ENCODE results near the gene WDTC1. TPM values are rescaled to one million over a fixed set of nuclear protein-coding genes. Genes with fewer than 3 reads are reported as not detected.

The WDTC1 gene
- total and polyA plus RNA-seq, 9 of the 15 experiments (the other 6 are each of a cell fraction or from before 2014, with no cell fraction given) = 0.18 to 32.3 (median 8.8) TPM

DNA sequence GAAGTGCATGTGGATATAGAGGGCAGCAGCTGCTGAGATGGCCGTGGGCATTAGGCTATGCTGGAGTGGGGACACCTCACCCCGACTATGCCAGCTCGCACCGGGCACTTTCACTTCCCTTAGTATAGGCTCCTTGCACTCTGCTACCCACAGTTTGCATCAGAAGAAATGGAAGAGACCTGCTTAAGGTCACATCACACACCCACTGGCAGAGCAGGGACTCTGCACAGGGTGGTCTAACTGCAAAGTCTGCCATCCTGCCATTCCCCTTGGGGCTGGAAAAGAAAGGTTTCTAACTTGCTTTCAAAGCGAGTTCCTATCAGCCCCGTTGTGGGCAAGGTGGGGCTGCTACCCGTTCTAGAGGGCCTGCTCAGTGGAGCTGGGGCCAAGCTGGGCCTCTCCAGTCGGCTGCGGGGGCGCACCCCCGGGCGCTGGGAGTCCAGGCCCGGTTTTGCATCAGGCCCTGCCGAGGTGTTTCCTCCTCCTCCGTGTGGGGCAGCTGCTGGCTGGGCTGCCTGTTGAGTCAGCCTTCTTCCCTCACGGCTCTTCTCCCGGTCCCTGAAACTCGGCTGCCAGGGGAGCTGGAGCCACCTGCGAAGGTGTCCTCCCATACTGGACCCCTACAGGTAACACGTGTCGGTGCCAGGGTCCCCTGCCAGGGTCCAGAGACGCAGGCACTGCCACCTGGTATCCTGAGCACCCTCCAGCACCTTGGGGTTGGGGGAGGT lies 107.3 kb downstream of the WDTC1 start, which contains the start of gene SYTL1 (continued):
- TF ChIP-seq SFPQ (IDR thresholded peaks at IDR 0.05; ENCODE audit: low read depth, low read length) = no peak
- TF ChIP-seq, protein P1, sequence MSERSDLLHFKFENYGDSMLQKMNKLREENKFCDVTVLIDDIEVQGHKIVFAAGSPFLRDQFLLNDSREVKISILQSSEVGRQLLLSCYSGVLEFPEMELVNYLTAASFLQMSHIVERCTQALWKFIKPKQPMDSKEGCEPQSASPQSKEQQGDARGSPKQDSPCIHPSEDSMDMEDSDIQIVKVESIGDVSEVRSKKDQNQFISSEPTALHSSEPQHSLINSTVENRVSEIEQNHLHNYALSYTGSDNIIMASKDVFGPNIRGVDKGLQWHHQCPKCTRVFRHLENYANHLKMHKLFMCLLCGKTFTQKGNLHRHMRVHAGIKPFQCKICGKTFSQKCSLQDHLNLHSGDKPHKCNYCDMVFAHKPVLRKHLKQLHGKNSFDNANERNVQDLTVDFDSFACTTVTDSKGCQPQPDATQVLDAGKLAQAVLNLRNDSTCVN (CRISPR knock-in tag; IDR thresholded peaks at IDR 0.05) = no peak
- 0 out of 2 replicates have a peak, but pooled peaks have one; percentile 12 for TF ChIP-seq MYC (IDR thresholded peaks at IDR 0.05; ENCODE audit: low read depth, low read length)
- TF ChIP-seq MYC (CRISPR knock-in tag; IDR thresholded peaks at IDR 0.05; ENCODE audit: borderline replicate concordance, low read depth) = 0 out of 2 replicates have a peak, but pooled peaks have one; percentile 13
- no peak for TF ChIP-seq STAG1 (CRISPR knock-in tag; IDR thresholded peaks at IDR 0.05; ENCODE audit: borderline replicate concordance)
- no peak for TF ChIP-seq CLOCK (CRISPR knock-in tag; IDR thresholded peaks at IDR 0.05; ENCODE audit: borderline replicate concordance)
- TF ChIP-seq, protein P2, sequence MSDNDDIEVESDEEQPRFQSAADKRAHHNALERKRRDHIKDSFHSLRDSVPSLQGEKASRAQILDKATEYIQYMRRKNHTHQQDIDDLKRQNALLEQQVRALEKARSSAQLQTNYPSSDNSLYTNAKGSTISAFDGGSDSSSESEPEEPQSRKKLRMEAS (CRISPR knock-in tag; IDR thresholded peaks at IDR 0.05) = peak; percentile 61; the same call in 1 of the 2 replicates
- TF ChIP-seq CCAR2 (IDR thresholded peaks at IDR 0.05; ENCODE audit: low read depth, low read length) = no peak
- TF ChIP-seq ZNF217 (CRISPR knock-in tag; IDR thresholded peaks at IDR 0.05) = no peak
- no peak for TF ChIP-seq SPI1 (IDR thresholded peaks at IDR 0.05; ENCODE audit: borderline replicate concordance, low read depth, low read length)
- TF ChIP-seq, protein P3, sequence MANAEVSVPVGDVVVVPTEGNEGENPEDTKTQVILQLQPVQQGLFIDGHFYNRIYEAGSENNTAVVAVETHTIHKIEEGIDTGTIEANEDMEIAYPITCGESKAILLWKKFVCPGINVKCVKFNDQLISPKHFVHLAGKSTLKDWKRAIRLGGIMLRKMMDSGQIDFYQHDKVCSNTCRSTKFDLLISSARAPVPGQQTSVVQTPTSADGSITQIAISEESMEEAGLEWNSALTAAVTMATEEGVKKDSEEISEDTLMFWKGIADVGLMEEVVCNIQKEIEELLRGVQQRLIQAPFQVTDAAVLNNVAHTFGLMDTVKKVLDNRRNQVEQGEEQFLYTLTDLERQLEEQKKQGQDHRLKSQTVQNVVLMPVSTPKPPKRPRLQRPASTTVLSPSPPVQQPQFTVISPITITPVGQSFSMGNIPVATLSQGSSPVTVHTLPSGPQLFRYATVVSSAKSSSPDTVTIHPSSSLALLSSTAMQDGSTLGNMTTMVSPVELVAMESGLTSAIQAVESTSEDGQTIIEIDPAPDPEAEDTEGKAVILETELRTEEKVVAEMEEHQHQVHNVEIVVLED (CRISPR knock-in tag; IDR thresholded peaks at IDR 0.05) = 0 out of 2 replicates have a peak, but pooled peaks have one; percentile 34
- no peak for TF ChIP-seq ZBTB8A (IDR thresholded peaks at IDR 0.05; ENCODE audit: partially characterized antibody)

All from K562 (cell line).